ENCODE measurements around the gene BAHCC1. TPM values are rescaled to one million over a fixed set of nuclear protein-coding genes. Genes with fewer than 3 reads are reported as not detected.

The BAHCC1 gene
- total and polyA plus RNA-seq, 12 donors = 4.8 to 13.1 (median 9.2) TPM

DNA sequence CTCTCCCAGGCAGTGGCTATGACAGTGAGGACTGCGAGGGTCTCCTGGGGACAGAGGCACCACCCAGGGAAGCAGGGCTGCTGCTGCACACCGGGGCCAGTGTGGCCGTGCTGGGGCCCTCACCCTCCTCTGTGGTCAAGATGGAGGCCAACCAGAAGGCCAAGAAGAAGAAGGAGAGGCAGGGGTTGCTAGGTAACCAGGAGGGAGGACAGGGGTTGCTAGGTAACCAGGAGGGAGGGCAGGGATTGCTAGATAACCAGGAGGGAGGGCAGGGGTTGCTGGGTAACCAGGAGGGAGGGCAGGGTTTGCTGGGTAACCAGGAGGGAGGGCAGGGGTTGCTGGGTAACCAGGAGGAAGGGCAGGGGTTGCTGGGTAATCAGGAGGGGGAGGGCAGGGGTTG, 62.1 kb downstream of the BAHCC1 start:
- intact Hi-C loops (cut with DNase I) = no loop called here
- Histone ChIP-seq H3K4me3 (no peak overlapping the region), H3K36me3 (peaks cover 0 to 47% (median 0%) of the 10 kb centered on the region in 9 donors), H3K9me3 (no peaks in the 10 kb centered on the region), H3K4me1 (peaks cover 0 to 24% (median 9%) of the 10 kb centered on the region in 9 donors), H3K27me3 (no peaks in the 10 kb centered on the region), H3K27ac (no peak overlapping the region)
- 94% methylated on average over 3 of the region's 3 CpGs for WGBS, 2 donors
- ATAC-seq (no peak), DNase-seq (no peak)
- TF ChIP-seq, protein P1, sequence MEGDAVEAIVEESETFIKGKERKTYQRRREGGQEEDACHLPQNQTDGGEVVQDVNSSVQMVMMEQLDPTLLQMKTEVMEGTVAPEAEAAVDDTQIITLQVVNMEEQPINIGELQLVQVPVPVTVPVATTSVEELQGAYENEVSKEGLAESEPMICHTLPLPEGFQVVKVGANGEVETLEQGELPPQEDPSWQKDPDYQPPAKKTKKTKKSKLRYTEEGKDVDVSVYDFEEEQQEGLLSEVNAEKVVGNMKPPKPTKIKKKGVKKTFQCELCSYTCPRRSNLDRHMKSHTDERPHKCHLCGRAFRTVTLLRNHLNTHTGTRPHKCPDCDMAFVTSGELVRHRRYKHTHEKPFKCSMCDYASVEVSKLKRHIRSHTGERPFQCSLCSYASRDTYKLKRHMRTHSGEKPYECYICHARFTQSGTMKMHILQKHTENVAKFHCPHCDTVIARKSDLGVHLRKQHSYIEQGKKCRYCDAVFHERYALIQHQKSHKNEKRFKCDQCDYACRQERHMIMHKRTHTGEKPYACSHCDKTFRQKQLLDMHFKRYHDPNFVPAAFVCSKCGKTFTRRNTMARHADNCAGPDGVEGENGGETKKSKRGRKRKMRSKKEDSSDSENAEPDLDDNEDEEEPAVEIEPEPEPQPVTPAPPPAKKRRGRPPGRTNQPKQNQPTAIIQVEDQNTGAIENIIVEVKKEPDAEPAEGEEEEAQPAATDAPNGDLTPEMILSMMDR (IDR thresholded peaks at IDR 0.05) = no peak

DNA sequence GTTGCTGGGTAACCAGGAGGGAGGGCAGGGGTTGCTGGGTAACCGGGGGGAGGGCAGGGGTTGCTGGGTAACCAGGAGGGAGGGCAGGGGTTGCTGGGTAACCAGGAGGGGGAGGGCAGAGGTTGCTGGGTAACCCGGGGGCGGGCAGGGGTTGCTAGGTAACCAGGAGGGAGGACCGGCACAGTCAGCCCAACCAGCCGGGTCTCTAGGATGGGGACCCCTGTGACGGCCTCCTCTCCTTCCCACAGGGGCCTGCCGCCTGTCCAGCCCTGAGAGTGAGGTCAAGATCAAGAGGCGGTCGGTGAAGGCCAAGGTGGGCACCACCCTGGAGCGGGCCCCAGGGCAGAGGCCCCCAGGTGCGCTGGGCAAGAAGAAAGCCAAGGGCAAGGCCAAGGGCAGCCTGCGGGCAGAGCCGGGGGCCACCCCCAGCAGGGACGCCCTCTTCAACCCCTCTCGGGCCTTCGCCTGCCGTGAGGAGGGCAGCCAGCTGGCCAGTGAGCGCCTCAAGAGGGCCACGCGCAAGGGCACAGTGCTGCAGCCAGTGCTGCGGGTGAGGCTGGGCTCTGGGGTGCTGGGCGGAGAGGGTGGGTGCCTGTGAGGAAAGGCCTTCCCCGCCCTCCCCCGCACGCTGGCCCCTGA, 62.8 kb downstream of the BAHCC1 start:
- Histone ChIP-seq H3K4me3 (no peak overlapping the region), H3K27me3 (no peaks in the 10 kb centered on the region), H3K9me3 (no peaks in the 10 kb centered on the region), H3K27ac (peak overlapping the region in 1 of 10 donors; percentile 65), H3K36me3 (peaks cover 0 to 47% (median 2%) of the 10 kb centered on the region in 9 donors), H3K4me1 (peaks cover 0 to 24% (median 9%) of the 10 kb centered on the region in 9 donors)
- DNase-seq (no peak), ATAC-seq (peak in 1 of 8 donors; percentile 20)
- TF ChIP-seq, protein P1 (IDR thresholded peaks at IDR 0.05) = no peak
- intact Hi-C loops (cut with DNase I) = loop anchor here in 1 of 10 donors (2.0 kb wide), 1 partner anchor 19 kb away; no protein-coding TSS in a partner anchor
- WGBS, 2 donors = 92 to 93% methylated on average over 25 of the region's 25 CpGs

DNA sequence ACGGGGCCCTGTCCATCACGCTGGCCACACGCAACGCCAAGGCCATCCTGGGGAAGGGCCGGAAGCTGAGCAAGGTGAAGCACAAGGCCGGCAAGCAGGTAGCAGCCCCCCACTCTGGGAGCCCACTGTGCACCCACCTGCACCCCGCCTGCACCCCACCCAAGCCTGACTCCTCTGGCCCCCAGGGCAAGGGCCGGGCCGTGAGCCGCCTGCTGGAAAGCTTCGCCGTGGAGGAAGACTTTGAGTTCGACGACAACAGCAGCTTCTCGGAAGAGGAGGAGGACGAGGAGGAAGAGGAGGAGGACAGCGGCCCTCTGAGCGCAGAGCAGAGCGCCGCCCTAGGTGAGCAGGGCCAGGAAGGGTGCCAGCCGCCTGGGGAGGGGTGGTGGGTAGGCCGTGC, 63.4 kb downstream of the BAHCC1 start:
- Histone ChIP-seq H3K9me3 (no peaks in the 10 kb centered on the region), H3K27me3 (no peaks in the 10 kb centered on the region), H3K4me1 (peaks cover 0 to 18% (median 6%) of the 10 kb centered on the region in 9 donors), H3K4me3 (peak overlapping the region in 9 of 10 donors; percentile 12 to 49 (median 27)), H3K27ac (peak overlapping the region in 8 of 10 donors; percentile 40 to 74 (median 62)), H3K36me3 (peaks cover 0 to 52% (median 3%) of the 10 kb centered on the region in 9 donors)
- intact Hi-C loops (cut with DNase I) = loop anchor here in 1 of 10 donors (2.0 kb wide), 1 partner anchor 20 kb away; no protein-coding TSS in a partner anchor
- 68 to 85% methylated on average over 17 to 22 of the region's 22 CpGs for WGBS, 2 donors
- ATAC-seq (peak in 3 of 8 donors; percentile 3 to 23 (median 9)), DNase-seq (no peak)
- TF ChIP-seq, protein P1 (IDR thresholded peaks at IDR 0.05) = no peak

DNA sequence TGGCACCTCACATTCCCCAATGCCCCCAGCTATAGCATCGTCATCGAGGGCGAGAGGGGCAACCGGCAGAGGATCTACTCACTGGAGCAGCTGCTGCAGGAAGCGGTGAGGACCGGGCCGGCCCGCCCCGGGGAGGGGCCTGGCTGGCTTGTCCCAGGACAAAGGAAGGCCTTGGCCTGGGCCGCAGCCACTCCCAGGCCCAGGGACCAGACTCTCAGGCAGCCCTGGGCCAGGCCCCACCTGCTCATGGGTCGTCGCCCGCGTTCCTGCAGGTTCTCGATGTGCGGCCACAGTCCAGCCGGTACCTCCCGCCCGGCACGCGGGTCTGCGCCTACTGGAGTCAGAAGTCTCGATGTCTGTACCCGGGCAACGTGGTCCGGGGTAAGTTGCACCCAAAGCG, 64.0 kb downstream of the BAHCC1 start:
- intact Hi-C loops (cut with DNase I) = loop anchor here in 1 of 10 donors (2.0 kb wide), 1 partner anchor 20 kb away; no protein-coding TSS in a partner anchor
- WGBS, 2 donors = 75 to 80% methylated on average over 27 of the region's 27 CpGs
- DNase-seq (peak in 1 of 2 donors; percentile 59), ATAC-seq (peak; percentile 42 to 92 (median 83))
- TF ChIP-seq, protein P1 (IDR thresholded peaks at IDR 0.05) = no peak
- H3K4me1 ChIP-seq = peaks cover 0 to 12% (median 0%) of the 10 kb centered on the region in 9 donors
- no peaks in the 10 kb centered on the region for H3K27me3 ChIP-seq
- no peaks in the 10 kb centered on the region for H3K9me3 ChIP-seq
- peak overlapping the region in 9 of 10 donors; percentile 12 to 49 (median 27) for H3K4me3 ChIP-seq
- peaks cover 0 to 58% (median 3%) of the 10 kb centered on the region in 9 donors for H3K36me3 ChIP-seq
- H3K27ac ChIP-seq = peak overlapping the region in 8 of 10 donors; percentile 40 to 74 (median 63)

Data from heart right ventricle (tissue), 16 donors.